ENCODE data around the gene ASAP2.
A peak's percentile ranks its signal among the peaks of the same experiment; 100 is the strongest.

Gene ASAP2

DNA sequence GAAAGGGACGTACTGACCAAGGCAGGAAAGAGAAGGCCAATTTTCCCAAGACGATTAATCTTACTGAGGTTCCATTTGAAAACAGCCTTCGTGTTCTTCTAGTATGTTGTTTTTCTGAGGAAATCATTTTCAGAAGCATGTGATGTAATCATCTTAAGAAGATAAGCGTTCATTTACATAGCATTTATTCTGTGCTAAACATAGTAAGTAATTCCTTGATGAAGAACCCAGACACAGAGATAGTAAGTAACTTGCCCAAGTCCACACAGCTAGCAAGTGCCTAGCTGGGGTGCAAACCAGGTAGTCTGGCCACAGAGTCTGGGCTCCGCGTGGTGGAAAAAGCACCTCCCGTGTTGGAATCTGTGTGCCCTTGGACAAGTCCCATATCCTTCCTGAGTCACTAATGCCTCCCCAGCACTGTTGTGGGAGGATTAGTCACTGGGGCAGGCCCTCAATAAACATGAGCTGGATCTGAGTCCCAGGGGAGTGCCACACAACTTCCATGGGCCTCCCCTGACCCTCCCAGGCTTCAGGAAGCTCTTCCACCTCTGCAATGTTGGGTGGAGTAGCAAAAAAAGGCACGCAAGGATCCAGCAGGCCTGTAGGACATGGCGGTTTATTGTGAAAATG lies 26.9 kb upstream of the ASAP2 start:
- Histone ChIP-seq H3K9ac (ENCODE audit: low read length) (no peak overlapping the region), H3K4me3 (ENCODE audit: low read length) (0 out of 2 replicates have a peak overlapping the region, but pooled peaks have one; percentile 15)

DNA sequence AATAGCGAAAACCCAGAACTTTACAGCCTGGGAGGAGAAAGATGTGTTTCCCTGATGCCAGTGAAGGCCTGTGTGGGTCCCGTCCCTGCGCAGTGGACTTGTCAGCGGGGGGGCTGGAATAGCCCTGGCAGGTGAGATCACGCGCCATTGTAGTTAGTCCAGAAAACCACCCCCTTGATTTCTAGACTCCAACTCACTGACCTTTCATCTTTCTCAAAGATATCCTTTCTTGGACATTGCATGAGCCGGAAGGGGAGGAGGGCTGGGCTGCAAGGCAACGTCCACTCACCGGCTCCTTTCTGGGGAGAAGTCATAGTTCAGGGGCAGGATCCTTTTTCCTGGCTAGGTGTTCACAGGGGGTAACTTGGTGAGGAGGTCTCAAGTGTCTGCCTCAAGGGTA lies 22.3 kb upstream of the ASAP2 start:
- Histone ChIP-seq H3K27me3 (replicated peaks; ENCODE audit: insufficient read depth, low read length) (no peaks in the 10 kb centered on the region), H3K4me3 (ENCODE audit: low read length) (no peak overlapping the region), H3K36me3 (replicated peaks; ENCODE audit: insufficient read depth, low read length) (no peaks in the 10 kb centered on the region), H2AFZ (ENCODE audit: low read length) (no peak overlapping the region), H3K4me1 (ENCODE audit: low read length) (peaks cover 2% of the 10 kb centered on the region; the same call in 1 of the 2 replicates), H3K9ac (ENCODE audit: low read length) (no peak overlapping the region), H3K79me2 (ENCODE audit: low read length) (no peaks in the 10 kb centered on the region), H3F3A (ENCODE audit: insufficient read depth, low read length) (no peaks in the 10 kb centered on the region), H3K27ac (ENCODE audit: low read length) (no peak overlapping the region), H3K9me3 (replicated peaks; ENCODE audit: insufficient read depth, low read length) (no peaks in the 10 kb centered on the region), H4K20me1 (ENCODE audit: insufficient read depth, low read length) (no peaks in the 10 kb centered on the region), H3K9me2 (replicated peaks; ENCODE audit: insufficient read depth, low read length) (no peaks in the 10 kb centered on the region), H3K4me2 (ENCODE audit: low read depth, low read length) (no peak overlapping the region)
- TF ChIP-seq EZH2phosphoT487 (IDR thresholded peaks at IDR 0.05; ENCODE audit: low read length), result no peak
- TF ChIP-seq EZH2 (optimal IDR thresholded peaks at IDR 0.05; ENCODE audit: low read depth, low read length), result no peak
- TF ChIP-seq, protein P1, sequence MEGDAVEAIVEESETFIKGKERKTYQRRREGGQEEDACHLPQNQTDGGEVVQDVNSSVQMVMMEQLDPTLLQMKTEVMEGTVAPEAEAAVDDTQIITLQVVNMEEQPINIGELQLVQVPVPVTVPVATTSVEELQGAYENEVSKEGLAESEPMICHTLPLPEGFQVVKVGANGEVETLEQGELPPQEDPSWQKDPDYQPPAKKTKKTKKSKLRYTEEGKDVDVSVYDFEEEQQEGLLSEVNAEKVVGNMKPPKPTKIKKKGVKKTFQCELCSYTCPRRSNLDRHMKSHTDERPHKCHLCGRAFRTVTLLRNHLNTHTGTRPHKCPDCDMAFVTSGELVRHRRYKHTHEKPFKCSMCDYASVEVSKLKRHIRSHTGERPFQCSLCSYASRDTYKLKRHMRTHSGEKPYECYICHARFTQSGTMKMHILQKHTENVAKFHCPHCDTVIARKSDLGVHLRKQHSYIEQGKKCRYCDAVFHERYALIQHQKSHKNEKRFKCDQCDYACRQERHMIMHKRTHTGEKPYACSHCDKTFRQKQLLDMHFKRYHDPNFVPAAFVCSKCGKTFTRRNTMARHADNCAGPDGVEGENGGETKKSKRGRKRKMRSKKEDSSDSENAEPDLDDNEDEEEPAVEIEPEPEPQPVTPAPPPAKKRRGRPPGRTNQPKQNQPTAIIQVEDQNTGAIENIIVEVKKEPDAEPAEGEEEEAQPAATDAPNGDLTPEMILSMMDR (IDR thresholded peaks at IDR 0.05; ENCODE audit: low read length), result no peak
- DNase-seq, result no peak

More for the DNA sequence above, 26.9 kb upstream of the ASAP2 start:
- Histone ChIP-seq H3K79me2 (ENCODE audit: low read length) (no peaks in the 10 kb centered on the region), H4K20me1 (ENCODE audit: insufficient read depth, low read length) (no peaks in the 10 kb centered on the region), H3K27me3 (replicated peaks; ENCODE audit: insufficient read depth, low read length) (no peaks in the 10 kb centered on the region), H3K27ac (ENCODE audit: low read length) (peak overlapping the region; percentile 60; the same call in 1 of the 2 replicates), H3K9me3 (replicated peaks; ENCODE audit: insufficient read depth, low read length) (no peaks in the 10 kb centered on the region), H3K4me1 (ENCODE audit: low read length) (peaks cover 15% of the 10 kb centered on the region), H3F3A (ENCODE audit: insufficient read depth, low read length) (peaks cover 4% of the 10 kb centered on the region; the same call in 1 of the 2 replicates), H3K36me3 (replicated peaks; ENCODE audit: insufficient read depth, low read length) (no peaks in the 10 kb centered on the region), H3K4me2 (ENCODE audit: low read depth, low read length) (peak overlapping the region; percentile 70), H3K9me2 (replicated peaks; ENCODE audit: insufficient read depth, low read length) (no peaks in the 10 kb centered on the region), H2AFZ (ENCODE audit: low read length) (peak overlapping the region; percentile 64; the same call in 1 of the 2 replicates)
- no peak for DNase-seq
- TF ChIP-seq EZH2 (optimal IDR thresholded peaks at IDR 0.05; ENCODE audit: low read depth, low read length) (no peak), EZH2phosphoT487 (IDR thresholded peaks at IDR 0.05; ENCODE audit: low read length) (no peak)
- TF ChIP-seq, protein P1 (IDR thresholded peaks at IDR 0.05; ENCODE audit: low read length), result no peak

DNA sequence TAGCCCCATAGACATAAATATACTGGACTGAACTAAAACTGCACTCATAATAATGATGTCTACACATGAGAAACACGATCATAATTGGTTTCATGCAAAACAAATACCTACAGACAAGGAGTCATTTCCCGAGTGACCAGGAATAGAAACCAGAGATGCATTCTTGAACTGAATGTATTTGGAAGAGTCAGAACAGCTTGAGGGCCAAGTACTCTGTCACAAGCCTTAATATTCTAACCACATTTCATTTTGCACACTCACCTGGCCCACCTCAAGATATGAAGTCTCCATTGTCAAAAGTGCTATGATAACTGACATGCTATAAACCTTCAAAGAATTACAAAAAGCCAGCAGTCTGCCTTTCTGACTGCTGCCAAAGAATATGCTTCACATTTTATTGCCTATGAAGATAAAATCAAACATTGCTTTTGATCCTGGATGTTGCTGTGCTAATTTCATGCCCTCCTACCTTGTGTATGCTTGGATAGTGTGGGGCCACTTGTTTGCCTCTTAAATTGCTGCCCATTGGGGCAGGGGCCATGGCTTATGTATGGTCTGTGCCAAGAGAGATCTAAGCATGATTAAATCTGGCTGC lies 18.9 kb upstream of the ASAP2 start:
- Histone ChIP-seq H3K27ac (ENCODE audit: low read length) (no peak overlapping the region), H3K9ac (ENCODE audit: low read length) (no peak overlapping the region), H3K9me3 (replicated peaks; ENCODE audit: insufficient read depth, low read length) (no peaks in the 10 kb centered on the region), H2AFZ (ENCODE audit: low read length) (no peak overlapping the region), H3F3A (ENCODE audit: insufficient read depth, low read length) (no peaks in the 10 kb centered on the region), H3K9me2 (replicated peaks; ENCODE audit: insufficient read depth, low read length) (no peaks in the 10 kb centered on the region), H3K4me2 (ENCODE audit: low read depth, low read length) (no peak overlapping the region), H4K20me1 (ENCODE audit: insufficient read depth, low read length) (no peaks in the 10 kb centered on the region), H3K27me3 (replicated peaks; ENCODE audit: insufficient read depth, low read length) (no peaks in the 10 kb centered on the region), H3K36me3 (replicated peaks; ENCODE audit: insufficient read depth, low read length) (no peaks in the 10 kb centered on the region), H3K4me3 (ENCODE audit: low read length) (no peak overlapping the region), H3K79me2 (ENCODE audit: low read length) (no peaks in the 10 kb centered on the region), H3K4me1 (ENCODE audit: low read length) (no peaks in the 10 kb centered on the region)
- no peak for DNase-seq
- TF ChIP-seq EZH2phosphoT487 (IDR thresholded peaks at IDR 0.05; ENCODE audit: low read length), result no peak
- TF ChIP-seq, protein P1 (IDR thresholded peaks at IDR 0.05; ENCODE audit: low read length), result no peak
- no peak for TF ChIP-seq EZH2 (optimal IDR thresholded peaks at IDR 0.05; ENCODE audit: low read depth, low read length)
